Omental fat pad (tissue), 4 donors: ENCODE measurements around the gene CS. TPM values are rescaled to one million over a fixed set of nuclear protein-coding genes. Genes with fewer than 3 reads are reported as not detected.

ENCODE experiments used
- ATAC-seq: fragments of 150-250 bp; one replicate; pipeline ENCODE4 v1.9.1; 2016; ENCODE audit warnings: mild to moderate bottlenecking, moderate library complexity; ENCODE audit not compliant: low FRiP score
- DNase-seq: peaks from one replicate; pipeline ENCODE4 v3.0.0-alpha.2; 2019; ENCODE audit warnings: low spot score
- CTCF ChIP-seq, 3 donors: fragments of 450-650 bp; IDR thresholded peaks; one replicate each; pipeline ENCODE4 v1.5.1; 2016 to 2017; ENCODE audit warnings: antibody characterized with exemption in 3 of 3, mild to moderate bottlenecking in 3 of 3, moderate library complexity in 2 of 3
- total RNA-seq, 4 donors: library from RNA; depleted of rRNA; stranded (reverse); fragments of >200 nt; gene quantifications; one replicate each; pipeline ENCODE4 v1.1.0, GENCODE V29; 2016

Gene CS
- total RNA-seq, 4 donors from 2014 or later = 143 to 210 (median 194) TPM

GRCh38 chr12:56256326-56256960 is 43.7 kb downstream of the CS start:
- no peak for TF ChIP-seq CTCF (IDR thresholded peaks at IDR 0.05)
- ATAC-seq (no peak), DNase-seq (no peak)

GRCh38 chr12:56255671-56256070 is 44.5 kb downstream of the CS start:
- no peak for ATAC-seq
- no peak for TF ChIP-seq CTCF (IDR thresholded peaks at IDR 0.05)
- DNase-seq = no peak

DNA sequence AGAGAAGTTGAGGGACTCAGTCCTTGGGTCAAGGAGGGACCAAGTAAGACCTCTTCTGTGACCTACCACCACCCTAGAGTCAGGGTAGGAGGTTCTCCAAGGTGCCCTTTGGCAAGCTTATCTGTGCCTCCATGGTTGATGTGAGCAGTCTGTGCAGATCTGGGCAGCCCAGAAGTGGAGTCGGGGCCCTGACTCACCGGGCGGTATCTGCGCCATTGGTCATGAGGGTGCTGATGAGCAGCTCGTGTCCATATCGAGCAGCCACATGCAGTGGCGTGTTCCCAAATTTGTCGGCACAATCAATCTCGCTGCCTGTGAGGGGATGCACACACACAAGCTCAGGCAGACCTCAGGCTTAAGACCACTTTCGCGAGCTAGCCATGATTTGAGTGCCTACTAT is 47.0 kb downstream of the CS start:
- no peak for DNase-seq
- TF ChIP-seq CTCF (IDR thresholded peaks at IDR 0.05) = no peak
- no peak for ATAC-seq

- ATAC-seq (no peak), DNase-seq (no peak)
- TF ChIP-seq CTCF (IDR thresholded peaks at IDR 0.05) = no peak
Observed at GRCh38 chr12:56252649-56253048, 47.5 kb downstream of the CS start.

DNA sequence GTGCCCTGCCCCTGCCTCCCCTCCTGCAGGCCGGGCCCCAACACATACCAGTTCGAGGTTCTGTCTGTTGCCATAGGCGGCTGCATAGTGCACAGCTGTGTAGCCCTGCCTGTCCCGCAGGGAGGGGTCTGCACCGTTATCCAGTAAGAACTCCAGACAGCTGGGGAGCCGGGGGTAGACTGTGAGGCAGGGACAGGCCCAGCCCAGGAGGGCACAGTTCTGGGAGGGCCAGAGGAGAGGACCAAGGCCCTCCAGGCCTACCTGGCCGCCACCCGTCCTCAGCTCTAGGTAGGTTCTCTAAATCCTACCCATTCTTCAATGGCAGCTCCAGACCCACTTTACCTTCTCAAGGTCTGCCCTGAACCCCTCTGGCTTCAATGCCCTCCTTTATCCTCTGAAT is 51.4 kb downstream of the CS start:
- ATAC-seq (no peak), DNase-seq (no peak)
- no peak for TF ChIP-seq CTCF (IDR thresholded peaks at IDR 0.05)

GRCh38 chr12:56247923-56248322 is 52.2 kb downstream of the CS start:
- TF ChIP-seq CTCF (IDR thresholded peaks at IDR 0.05) = no peak
- ATAC-seq = no peak
- DNase-seq = no peak

GRCh38 chr12:56244494-56244893 is 55.6 kb downstream of the CS start:
- TF ChIP-seq CTCF (IDR thresholded peaks at IDR 0.05) = no peak
- ATAC-seq (no peak), DNase-seq (no peak)
